Hematopoietic multipotent progenitor cell treated with erythropoietin and hydrocortisone succinate and interleukin-3 and kit ligand, for 15 days (in vitro differentiated cells): ENCODE data around the gene PLCL1.

Source experiments
- DNase-seq: peaks from one replicate; pipeline ENCODE4 v3.0.0-alpha.2; 2015; ENCODE audit warnings: low spot score

PLCL1 gene

DNA sequence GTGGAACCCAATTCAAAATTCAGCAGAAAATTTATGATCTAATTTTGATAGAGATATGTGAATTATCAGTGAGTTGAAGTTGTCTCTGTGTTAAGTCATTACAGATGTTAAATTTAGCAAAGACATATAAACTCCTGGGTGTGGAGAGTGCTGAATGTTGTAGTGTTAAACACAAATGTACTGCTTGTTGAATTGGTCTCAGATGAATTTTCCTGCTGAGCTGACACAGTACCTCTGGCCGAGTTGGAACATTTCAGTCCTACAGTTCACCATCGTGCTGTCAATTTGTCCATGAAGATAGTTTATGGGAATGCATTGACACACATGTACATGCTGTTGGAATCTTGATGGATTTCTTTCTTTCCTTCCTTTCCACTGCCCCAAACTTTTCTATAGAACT is 255.9 kb downstream of the PLCL1 start:
- DNase-seq: no peak

- DNase-seq: no peak
These were observed 258.4 kb downstream of the PLCL1 start for GRCh38 chr2:198062826-198063225.

- no peak for DNase-seq
These were observed 258.8 kb downstream of the PLCL1 start for GRCh38 chr2:198063242-198063641.

DNA sequence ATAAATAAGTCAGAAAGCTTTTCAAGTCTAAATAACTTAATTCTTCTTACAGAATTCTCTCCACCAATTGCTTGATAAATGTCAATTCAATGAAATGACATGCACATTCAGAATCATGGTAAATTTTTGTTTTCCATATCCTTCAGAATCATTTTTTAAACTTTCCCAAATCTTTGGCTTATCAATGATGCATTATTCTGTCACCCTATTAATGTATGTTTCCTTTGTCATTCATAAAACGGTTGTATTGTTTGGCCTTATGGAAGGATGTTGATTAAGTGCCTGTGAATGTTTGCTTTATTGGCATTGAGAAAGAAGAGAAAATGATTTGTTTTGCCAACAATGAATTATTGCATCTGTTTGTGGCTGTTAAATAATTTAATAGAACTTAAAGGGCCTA is 260.9 kb downstream of the PLCL1 start:
- DNase-seq: no peak

DNA sequence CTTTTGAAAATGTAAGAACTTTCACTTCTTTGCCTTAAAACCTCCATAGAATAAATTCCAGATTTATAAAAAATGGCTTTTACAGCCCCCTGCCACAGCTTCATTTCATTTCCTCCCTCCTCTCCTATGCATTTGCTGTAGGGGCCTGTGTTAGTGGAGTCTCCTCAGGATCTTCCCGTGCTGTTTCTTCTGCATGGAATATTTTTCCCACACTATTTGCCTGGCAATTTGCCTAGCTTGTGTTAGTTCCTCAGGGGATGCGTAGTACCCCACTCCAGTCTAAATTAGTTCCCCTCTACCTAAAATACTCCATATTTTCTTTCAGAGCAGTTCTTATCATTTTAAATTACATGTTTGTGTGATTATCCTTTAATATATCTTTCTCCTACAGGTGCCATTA is 262.2 kb downstream of the PLCL1 start:
- no peak for DNase-seq

DNA sequence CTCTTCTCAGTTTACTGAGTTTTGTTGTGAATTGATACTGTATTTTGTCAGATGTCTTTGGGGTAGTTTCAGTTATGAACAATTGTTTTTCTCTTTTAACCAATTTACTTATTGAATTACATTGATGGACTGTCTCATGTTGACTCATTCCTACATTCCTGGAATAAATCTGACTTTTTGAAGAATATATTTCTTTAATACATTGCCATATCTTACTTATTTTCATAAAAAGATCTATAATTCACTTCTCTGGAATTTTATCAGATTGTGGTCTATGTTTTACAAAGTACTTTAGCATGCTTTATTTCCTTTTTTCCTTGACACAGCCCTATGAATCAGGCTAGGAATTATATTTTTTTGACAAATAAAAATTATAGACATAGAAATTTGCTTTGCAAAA is 268.3 kb downstream of the PLCL1 start:
- no peak for DNase-seq

DNA sequence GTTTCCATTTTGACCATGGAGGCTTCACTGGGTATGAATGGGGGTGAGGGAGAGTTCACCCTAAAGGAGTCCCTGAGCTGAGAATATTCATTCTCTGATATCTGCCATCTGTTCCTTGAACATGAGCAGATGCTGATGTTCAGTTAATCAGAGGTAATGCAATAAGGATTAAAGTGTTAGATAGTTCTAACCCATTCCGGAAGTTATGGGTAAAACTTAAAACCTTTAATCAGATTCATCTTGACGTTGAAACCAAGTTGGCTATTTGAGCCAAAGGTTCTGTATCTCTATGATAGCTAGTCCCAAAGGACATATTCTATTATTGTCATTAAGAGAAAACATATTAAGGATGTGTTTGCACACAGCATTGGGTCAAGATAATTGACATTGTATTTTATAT is 268.9 kb downstream of the PLCL1 start:
- DNase-seq: no peak

GRCh38 chr2:198077477-198077876 is 273.1 kb downstream of the PLCL1 start:
- DNase-seq: no peak

DNA sequence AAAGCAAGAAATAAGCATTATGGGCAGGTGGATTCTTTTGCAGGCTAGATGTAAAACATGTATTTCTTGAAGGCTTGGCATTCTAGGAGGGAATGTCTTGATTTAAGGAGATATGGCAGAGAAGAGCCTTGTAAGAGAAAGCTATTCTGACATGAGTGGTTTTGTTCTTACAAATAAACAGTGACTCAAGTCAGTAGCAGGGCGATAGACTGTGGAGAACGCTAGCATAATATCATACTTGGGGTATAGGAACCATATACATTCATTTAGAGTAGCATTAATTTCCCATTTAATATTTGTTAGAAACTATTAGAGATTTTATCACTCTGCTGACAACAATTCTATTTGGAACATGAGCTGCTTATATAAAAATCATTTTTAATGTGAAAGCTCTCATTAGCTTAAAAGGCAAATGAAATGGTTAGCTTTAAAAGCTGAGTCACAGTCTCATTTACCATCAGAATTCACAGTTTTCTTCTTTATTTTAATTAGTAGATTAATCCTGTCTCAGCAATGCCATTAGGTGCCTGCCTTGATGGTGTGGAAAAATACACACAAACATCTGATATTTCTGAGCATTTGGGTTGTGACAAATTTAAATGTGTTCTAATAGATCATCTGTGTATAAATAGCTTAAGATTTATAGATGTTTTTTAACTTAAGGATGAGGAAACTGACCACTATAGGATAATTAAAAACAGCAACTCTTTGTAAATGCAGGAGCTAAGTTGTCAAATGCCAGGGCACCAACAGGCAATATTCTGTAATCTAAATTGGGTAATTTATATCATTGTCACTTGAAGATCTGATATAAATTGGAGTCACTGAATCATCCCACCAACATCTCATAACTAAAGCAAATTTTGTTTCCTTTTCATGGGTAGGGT is 276.7 kb downstream of the PLCL1 start:
- no peak for DNase-seq

- DNase-seq: no peak
These were observed 279.8 kb downstream of the PLCL1 start for GRCh38 chr2:198084156-198084555.

GRCh38 chr2:198096002-198096401 is 291.6 kb downstream of the PLCL1 start:
- no peak for DNase-seq

GRCh38 chr2:198096965-198097364 is 292.6 kb downstream of the PLCL1 start:
- no peak for DNase-seq

GRCh38 chr2:198097630-198098029 is 293.2 kb downstream of the PLCL1 start:
- no peak for DNase-seq

DNA sequence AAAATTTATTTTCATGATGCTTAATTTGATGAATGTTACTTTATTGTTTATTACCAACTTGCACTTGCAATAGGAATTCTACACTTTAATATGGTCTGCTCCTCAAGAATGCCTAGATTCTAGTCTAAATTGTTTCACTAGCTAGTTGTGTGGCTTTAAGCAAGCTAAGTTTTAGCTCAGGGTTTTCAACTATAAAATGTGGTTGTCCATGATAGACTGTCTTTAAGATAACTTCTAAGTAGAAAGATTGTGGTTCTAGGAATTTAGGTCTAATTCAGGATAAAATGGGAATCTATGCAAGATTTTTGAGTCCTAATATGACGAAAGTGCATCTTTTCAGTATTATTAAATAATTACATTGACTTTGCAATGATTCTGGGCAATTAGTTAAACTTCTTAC is 294.0 kb downstream of the PLCL1 start:
- DNase-seq: no peak

DNA sequence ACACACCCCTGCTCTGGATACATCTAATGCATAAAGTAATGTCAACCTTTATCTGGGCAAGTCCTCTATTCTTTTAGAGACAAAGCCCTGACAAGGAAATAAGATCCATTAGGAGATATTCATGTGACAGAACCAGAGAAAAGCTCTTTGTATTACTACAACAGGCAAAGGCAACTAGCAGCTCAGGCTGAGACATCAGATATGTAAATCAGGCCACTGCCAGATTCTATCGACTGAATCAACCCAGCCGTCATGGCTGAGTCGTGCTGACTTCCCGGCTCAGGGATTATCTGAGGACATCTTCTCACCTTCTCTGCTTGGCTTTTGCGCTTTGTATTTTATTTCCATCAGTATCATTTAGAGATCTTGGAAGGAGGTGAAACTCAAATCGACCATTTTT is 294.5 kb downstream of the PLCL1 start:
- DNase-seq: no peak

DNA sequence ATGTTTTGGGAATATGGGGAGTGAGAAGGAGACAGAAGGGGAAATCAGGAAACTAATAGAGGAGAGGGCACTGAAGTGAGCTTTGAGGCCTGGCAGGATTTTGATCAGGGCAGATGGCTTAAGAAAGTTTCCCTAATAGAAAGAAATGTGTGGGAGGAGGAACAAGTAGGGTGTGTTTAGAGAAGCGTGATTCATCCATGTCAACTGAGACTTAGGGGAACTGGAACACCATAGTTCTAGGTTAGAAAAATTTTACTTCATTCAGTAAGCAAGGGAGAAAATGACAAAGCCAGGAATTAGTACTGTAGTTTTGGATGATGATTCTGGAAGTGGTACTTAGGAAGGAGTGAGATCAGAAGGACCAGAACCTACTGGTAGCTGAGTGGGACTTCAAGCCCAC is 296.0 kb downstream of the PLCL1 start:
- no peak for DNase-seq

DNA sequence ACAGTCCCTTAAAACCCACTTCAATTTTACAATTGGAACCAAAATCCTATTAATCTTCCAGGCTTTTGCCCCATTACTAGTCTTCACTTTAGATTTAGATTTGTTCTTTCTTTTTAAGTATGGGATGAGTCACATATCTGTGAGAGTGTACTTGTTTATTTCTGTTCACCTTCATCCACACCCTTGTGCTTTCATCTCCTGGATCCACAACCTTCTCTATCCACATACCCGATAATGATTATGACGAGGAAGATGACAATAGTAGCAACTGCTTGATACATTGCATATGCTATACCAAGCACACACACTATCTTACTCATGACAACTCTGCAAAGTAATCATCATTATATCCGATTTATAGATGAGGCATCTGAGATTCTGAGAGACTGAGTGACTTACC is 297.3 kb downstream of the PLCL1 start:
- no peak for DNase-seq

GRCh38 chr2:198102120-198102519 is 297.7 kb downstream of the PLCL1 start:
- DNase-seq: no peak

DNA sequence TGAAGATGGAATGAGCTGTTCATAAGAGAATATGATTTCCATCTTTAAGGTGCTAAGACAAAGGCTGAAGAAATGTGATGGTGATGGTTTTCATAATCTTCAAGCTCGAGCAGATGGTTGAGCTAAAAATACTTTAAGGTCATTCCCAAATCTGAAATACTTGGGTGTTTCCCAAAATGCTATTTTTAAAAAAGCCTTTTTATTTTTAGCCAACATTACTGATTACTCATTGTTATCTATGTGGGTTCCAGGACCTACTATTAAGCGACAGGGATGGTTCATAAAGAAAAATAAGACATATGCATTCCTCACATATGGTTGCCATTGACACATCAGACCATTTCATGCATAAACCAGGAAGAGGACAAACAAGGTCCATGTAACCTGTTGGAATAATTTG is 298.5 kb downstream of the PLCL1 start:
- DNase-seq: no peak

DNA sequence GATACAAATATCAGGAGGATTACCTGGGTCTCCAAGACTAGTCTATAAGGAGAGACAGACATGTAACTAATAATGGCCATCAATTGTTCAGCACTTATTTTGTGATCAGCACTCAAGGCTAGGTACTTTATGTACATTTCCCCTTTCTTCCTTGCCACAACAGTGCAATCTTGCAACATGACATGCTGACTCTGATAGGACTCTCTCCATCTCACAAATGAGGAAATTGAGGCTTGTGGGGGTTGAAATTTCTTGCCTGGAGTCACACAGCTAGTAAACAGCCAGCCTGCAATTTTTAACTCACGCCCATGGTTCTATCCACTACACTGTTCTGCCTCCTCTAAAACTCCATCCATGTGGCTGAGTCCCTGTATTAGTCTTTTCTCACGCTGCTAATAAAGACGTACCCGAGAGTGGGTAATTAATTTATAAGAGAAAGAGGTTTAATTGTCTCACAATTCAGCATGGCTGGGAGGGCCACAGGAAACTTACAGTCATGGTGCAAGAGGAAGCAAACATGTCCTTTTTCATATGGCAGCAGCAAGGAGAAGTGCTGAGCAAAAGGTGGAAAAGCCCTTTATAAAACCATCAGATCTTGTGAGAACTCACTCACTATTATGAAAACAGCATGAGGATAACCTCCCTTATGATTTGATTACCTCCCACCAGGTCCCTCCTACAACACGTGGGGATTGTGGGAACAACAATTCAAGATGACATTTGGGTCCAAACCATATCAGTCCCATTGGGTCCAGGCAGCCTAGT is 302.4 kb downstream of the PLCL1 start:
- no peak for DNase-seq

DNA sequence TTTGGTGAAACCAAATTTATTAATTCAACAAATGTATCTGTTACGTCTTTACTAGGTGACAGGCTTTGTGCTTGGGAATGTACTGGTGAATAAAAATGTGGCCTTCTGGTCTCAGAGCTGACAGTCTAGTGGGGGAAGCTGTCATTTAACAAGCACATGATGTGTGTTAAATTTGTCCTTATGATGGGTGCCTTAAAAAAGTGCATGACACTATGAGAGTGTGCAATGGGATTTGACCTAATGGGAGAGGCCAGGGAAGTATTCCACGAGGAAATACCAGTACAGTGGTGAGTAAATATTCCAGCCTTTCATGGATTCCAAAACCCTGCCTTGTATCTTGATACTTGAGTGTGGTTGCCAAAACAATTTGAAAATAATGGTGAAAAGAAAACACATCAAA is 308.9 kb downstream of the PLCL1 start:
- no peak for DNase-seq

GRCh38 chr2:198114064-198114463 is 309.7 kb downstream of the PLCL1 start:
- DNase-seq: no peak

DNA sequence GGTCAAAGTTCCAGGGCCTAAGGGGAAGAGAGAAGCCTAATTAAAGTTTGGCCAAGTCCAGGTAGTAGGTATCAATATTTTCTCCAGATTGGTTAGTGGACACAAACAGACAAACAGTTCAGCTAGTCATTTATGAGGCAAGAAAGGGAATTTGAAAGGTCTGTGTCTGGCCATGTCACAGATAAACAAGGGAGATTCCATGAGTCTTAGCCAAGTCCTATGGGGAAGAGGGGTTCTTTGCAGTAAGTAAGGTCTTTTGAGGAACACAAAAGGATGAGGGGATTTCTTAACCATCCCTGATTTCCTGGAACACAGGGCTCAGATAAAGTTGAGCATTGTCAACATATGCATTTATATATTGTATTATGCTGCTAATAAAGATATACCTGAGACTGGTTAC is 310.8 kb downstream of the PLCL1 start:
- no peak for DNase-seq

GRCh38 chr2:198116756-198117155 is 312.4 kb downstream of the PLCL1 start:
- no peak for DNase-seq
